Uterus (tissue), 2 donors: Measurements from ENCODE around the gene ABHD16B.

ENCODE experiments used
- POLR2A ChIP-seq, 2 donors: fragments of 450-650 bp; IDR thresholded peaks; one replicate each; pipeline ENCODE4 v1.6.1; 2016; ENCODE audit warnings: antibody characterized with exemption in 2 of 2, mild to moderate bottlenecking in 1 of 2, moderate library complexity in 1 of 2
- TF ChIP-seq, protein P1 (sequence below), 4 experiments: fragments of 200-600 bp in 2 of 4; fragments of 450-650 bp in 2 of 4; sonication (generic) in 2 of 4; IDR thresholded peaks; one replicate each; pipeline ENCODE4 v1.5.1; 2016 to 2019; ENCODE audit warnings: antibody characterized with exemption in 4 of 4, mild to moderate bottlenecking in 2 of 4, moderate library complexity in 1 of 4

DNA sequence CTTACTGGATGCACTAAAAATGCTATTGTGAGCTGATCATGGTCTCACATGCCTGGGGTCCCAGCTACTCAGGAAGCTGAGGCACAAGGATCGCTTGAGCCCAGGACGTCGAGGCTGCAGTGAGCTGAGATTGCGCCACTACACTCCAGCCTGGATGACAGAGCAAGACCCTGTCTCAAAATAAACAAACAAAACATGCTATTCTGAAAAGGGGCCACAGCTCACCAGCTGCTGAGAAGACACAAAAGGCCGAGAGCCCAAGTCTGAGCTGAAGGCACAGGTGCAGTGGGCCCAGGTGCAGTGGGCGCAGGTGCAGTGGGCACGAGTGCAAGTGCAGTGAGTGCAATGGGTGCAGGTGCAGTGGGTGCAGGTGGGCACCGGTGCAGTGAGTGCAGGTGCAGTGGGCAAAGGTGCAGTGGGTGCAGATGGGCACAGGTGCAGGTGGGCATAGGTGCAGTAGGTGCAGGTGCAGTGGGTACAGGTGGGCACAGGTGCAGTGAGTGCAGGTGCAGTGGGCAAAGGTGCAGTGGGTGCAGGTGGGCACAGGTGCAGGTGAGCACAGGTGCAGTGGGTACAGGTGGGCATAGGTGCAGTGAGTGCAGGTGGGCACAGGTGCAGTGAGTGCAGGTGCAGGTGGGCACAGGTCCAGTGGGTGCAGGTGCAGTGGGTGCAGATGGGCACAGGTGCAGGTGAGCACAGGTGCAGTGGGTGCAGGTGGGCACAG is 46.2 kb upstream of the ABHD16B start:
- TF ChIP-seq, protein P1, sequence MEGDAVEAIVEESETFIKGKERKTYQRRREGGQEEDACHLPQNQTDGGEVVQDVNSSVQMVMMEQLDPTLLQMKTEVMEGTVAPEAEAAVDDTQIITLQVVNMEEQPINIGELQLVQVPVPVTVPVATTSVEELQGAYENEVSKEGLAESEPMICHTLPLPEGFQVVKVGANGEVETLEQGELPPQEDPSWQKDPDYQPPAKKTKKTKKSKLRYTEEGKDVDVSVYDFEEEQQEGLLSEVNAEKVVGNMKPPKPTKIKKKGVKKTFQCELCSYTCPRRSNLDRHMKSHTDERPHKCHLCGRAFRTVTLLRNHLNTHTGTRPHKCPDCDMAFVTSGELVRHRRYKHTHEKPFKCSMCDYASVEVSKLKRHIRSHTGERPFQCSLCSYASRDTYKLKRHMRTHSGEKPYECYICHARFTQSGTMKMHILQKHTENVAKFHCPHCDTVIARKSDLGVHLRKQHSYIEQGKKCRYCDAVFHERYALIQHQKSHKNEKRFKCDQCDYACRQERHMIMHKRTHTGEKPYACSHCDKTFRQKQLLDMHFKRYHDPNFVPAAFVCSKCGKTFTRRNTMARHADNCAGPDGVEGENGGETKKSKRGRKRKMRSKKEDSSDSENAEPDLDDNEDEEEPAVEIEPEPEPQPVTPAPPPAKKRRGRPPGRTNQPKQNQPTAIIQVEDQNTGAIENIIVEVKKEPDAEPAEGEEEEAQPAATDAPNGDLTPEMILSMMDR (IDR thresholded peaks at IDR 0.05), result no peak
- no peak for TF ChIP-seq POLR2A (IDR thresholded peaks at IDR 0.05)
